DMS 273 (cell line): ENCODE data around the gene RASGRF2.
A peak's percentile ranks its signal among the peaks of the same experiment; 100 is the strongest.

Experiments used
- DNase-seq: peaks from one replicate; lab custom pipeline; 2025; ENCODE audit not compliant: unreplicated experiment; lab: John Stamatoyannopoulos, UW

Gene RASGRF2

GRCh38 chr5:81125959-81126358 is 165.8 kb downstream of the RASGRF2 start:
- DNase-seq: no peak

- DNase-seq: no peak
Observed at GRCh38 chr5:81128416-81128815, 168.3 kb downstream of the RASGRF2 start.

GRCh38 chr5:81132381-81132780 is 172.2 kb downstream of the RASGRF2 start:
- DNase-seq: no peak

- no peak for DNase-seq
Observed at GRCh38 chr5:81134066-81134465, 173.9 kb downstream of the RASGRF2 start.

- DNase-seq: no peak
Observed at GRCh38 chr5:81134566-81134965, 174.4 kb downstream of the RASGRF2 start.

- DNase-seq: no peak
Observed at GRCh38 chr5:81136557-81136956, 176.4 kb downstream of the RASGRF2 start.

- DNase-seq: no peak
Observed at GRCh38 chr5:81137833-81138232, 177.7 kb downstream of the RASGRF2 start.

GRCh38 chr5:81140441-81140840 is 180.3 kb downstream of the RASGRF2 start:
- peak; percentile 44 for DNase-seq

- peak; percentile 31 for DNase-seq
Observed at GRCh38 chr5:81140943-81141342, 180.8 kb downstream of the RASGRF2 start.

GRCh38 chr5:81142108-81142507 is 181.9 kb downstream of the RASGRF2 start:
- DNase-seq: no peak

GRCh38 chr5:81145329-81145935 is 185.3 kb downstream of the RASGRF2 start:
- DNase-seq: no peak

GRCh38 chr5:81146031-81146430 is 185.9 kb downstream of the RASGRF2 start:
- no peak for DNase-seq

GRCh38 chr5:81147011-81147885 is 187.1 kb downstream of the RASGRF2 start:
- peak; percentile 21 for DNase-seq

GRCh38 chr5:81147886-81148571 is 187.9 kb downstream of the RASGRF2 start:
- DNase-seq: no peak

- DNase-seq: no peak
Observed at GRCh38 chr5:81151546-81151945, 191.4 kb downstream of the RASGRF2 start.

- DNase-seq: no peak
Observed at GRCh38 chr5:81154725-81155124, 194.6 kb downstream of the RASGRF2 start.

- no peak for DNase-seq
Observed at GRCh38 chr5:81156732-81157131, 196.6 kb downstream of the RASGRF2 start.

- no peak for DNase-seq
Observed at GRCh38 chr5:81161012-81161601, 200.9 kb downstream of the RASGRF2 start.

GRCh38 chr5:81162501-81162900 is 202.3 kb downstream of the RASGRF2 start:
- no peak for DNase-seq

GRCh38 chr5:81163651-81164050 is 203.5 kb downstream of the RASGRF2 start:
- DNase-seq: no peak

GRCh38 chr5:81164476-81164875 is 204.3 kb downstream of the RASGRF2 start:
- no peak for DNase-seq
